ENCODE results near the gene SMC5. TPM values are rescaled to one million over a fixed set of nuclear protein-coding genes. Genes with fewer than 3 reads are reported as not detected.
"Not testable (repeated sequence)": the region's sequence is repeated elsewhere in the genome, so short reads cannot be mapped to it uniquely, and the experiment has no call there.

Gene SMC5
- total and polyA plus RNA-seq, 2 of the 13 experiments (the other 11 are each of a cell fraction or from before 2014, with no cell fraction given) = 7.2 to 26.7 TPM

GRCh38 chr9:70400107-70400892 lies 141.5 kb downstream of the SMC5 start (continued):
- TF ChIP-seq REST (IDR thresholded peaks at IDR 0.05; ENCODE audit: borderline replicate concordance in 1 of 2, low read depth in 1 of 2, low read length in 2 of 2) = no peak
- TF ChIP-seq NPAS2 (CRISPR knock-in tag; IDR thresholded peaks at IDR 0.05; ENCODE audit: borderline replicate concordance) = no peak

GRCh38 chr9:70401241-70401640 lies 142.5 kb downstream of the SMC5 start:
- in situ Hi-C loops (cut with HindIII; ENCODE audit: extremely low pct_ligation_motif_present, low pct_unique_long_range_greater_than_20kb); H3K9ac ChIP-seq (ENCODE audit: insufficient read depth, low read depth, low read length); CTCF ChIA-PET (ENCODE audit: low intra/inter-chr PET ratio, low total read pairs); ATAC-seq; H3K4me3 ChIP-seq (replicated peaks in 1 of 3; ENCODE audit: insufficient read depth in 1 of 3, low read depth in 2 of 3, low read length in 3 of 3); BruUV-seq (replicated peaks); intact Hi-C loops (cut with micrococcal nuclease; ENCODE audit: unreplicated experiment); FAIRE-seq; H2AFZ ChIP-seq (ENCODE audit: low read length); H3K36me3 ChIP-seq (replicated peaks in 1 of 2; ENCODE audit: control insufficient read depth in 1 of 2, insufficient read depth in 2 of 2, low read length in 2 of 2); H3K4me2 ChIP-seq (ENCODE audit: low read depth, low read length); H3K27me3 ChIP-seq (ENCODE audit: control insufficient read depth in 1 of 2, insufficient read depth in 2 of 2, low read length in 2 of 2); H3K27ac ChIP-seq (ENCODE audit: extremely low read length, insufficient read depth, low read length); H3K9me3 ChIP-seq (ENCODE audit: low read length); DNase-seq (ENCODE audit: low spot score): not testable (repeated sequence)
- H3K79me2 ChIP-seq (ENCODE audit: insufficient read depth, low read length) = peaks cover 63% of the 10 kb centered on the region
- H3K4me1 ChIP-seq (ENCODE audit: insufficient read depth, low read length) = peaks cover 18% of the 10 kb centered on the region
- peaks cover 50% of the 10 kb centered on the region; the same call in 1 of the 2 replicates for H4K20me1 ChIP-seq (ENCODE audit: insufficient read depth, low read length)
- POLR2A ChIA-PET = interaction anchor here (1.4 kb wide), 1 partner anchor 17 kb away, joined by 5 read pairs; no protein-coding TSS in a partner anchor
- 98% methylated on average over 6 of the region's 6 CpGs for WGBS (ENCODE audit: low lambda C conversion rate)

Data from HepG2 (cell line).